K562 (cell line): ENCODE data around the gene BNIP5. TPM values are rescaled to one million over a fixed set of nuclear protein-coding genes. Genes with fewer than 3 reads are reported as not detected.
A peak's percentile ranks its signal among the peaks of the same experiment; 100 is the strongest.

Experiments used
- ATAC-seq: fragments of 200-7000 bp; cut with Tn5 transposase; 3 replicates; pipeline ENCODE4 v1.9.1; 2020; ENCODE audit warnings: moderate library complexity
- BruUV-seq: library from RNA; stranded (reverse); fragments of 400-500 nt; replicated peaks from 2 replicates; lab custom pipeline; 2021; lab: Mats Ljungman, UMichigan
- CTCF ChIA-PET: fragments of 300-600 bp; formaldehyde crosslinking; extraction: SDS; loops from one replicate; lab custom pipeline; 2021; ENCODE audit warnings: low intra/inter-chr PET ratio; lab: Yijun Ruan, JAX
- POLR2A ChIA-PET: fragments of 300-600, 350-650 bp; sonication (Branson Sonifier 250); formaldehyde crosslinking; extraction: SDS; loops from one replicate; lab custom pipeline; 2021; ENCODE audit warnings: antibody characterized with exemption, inconsistent platforms; lab: Yijun Ruan, JAX
- DNase-seq, 4 experiments: peaks; one replicate each; pipeline versions ENCODE4 v3.0.0 to v3.0.0-alpha.2; 2011 to 2018; ENCODE audit warnings: low spot score in 3 of 4, mixed read lengths in 3 of 4; ENCODE audit errors: extremely low read depth in 1 of 4
- FAIRE-seq: peaks from 2 replicates; lab custom pipeline; 2011; peaks lifted over from hg19 to GRCh38; lab: Jason Lieb, UNC
- H2AFZ ChIP-seq: 2 replicates; pipeline ENCODE4 v1.6.0; 2011; ENCODE audit warnings: low read depth, low read length, control low read depth, inconsistent platforms
- H3K27ac ChIP-seq: fragments of 200-600 bp; 3 replicates; pipeline ENCODE4 v1.8.0; 2011; ENCODE audit warnings: low read depth, mild to moderate bottlenecking, control low read depth, inconsistent platforms, low read length, moderate library complexity, mixed read lengths; ENCODE audit errors: extremely low read depth
- H3K27me3 ChIP-seq, 2 experiments: fragments of 300-600 bp in 1 of 2; 2 replicates in 1 of 2; 3 replicates in 1 of 2; pipeline versions ENCODE4 v1.6.0 to v1.8.0; 2011; ENCODE audit warnings: inconsistent platforms in 2 of 2, low read length in 2 of 2, mild to moderate bottlenecking in 1 of 2, mixed read lengths in 1 of 2, moderate library complexity in 1 of 2; ENCODE audit not compliant: control insufficient read depth in 2 of 2, insufficient read depth in 2 of 2
- H3K36me3 ChIP-seq: fragments of 300-600 bp; 3 replicates; pipeline ENCODE4 v1.8.0; 2011; ENCODE audit warnings: mild to moderate bottlenecking, low read length, inconsistent platforms; ENCODE audit not compliant: control insufficient read depth, insufficient read depth
- H3K4me1 ChIP-seq, 2 experiments: fragments of 200-600 bp in 1 of 2; replicated peaks in 1 of 2; 2 replicates in 1 of 2; 3 replicates in 1 of 2; pipeline versions ENCODE4 v1.5.1 to v1.8.0; 2011; ENCODE audit warnings: inconsistent platforms in 2 of 2, low read length in 2 of 2, mild to moderate bottlenecking in 1 of 2, mixed read lengths in 1 of 2, moderate library complexity in 1 of 2; ENCODE audit not compliant: control insufficient read depth in 2 of 2, insufficient read depth in 2 of 2
- H3K4me2 ChIP-seq: 2 replicates; pipeline ENCODE4 v1.6.1; 2011; ENCODE audit warnings: low read length, control low read depth, inconsistent platforms, mixed read lengths; ENCODE audit not compliant: insufficient read depth
- H3K4me3 ChIP-seq: fragments of 200-600 bp; sonication (generic), shearing (Covaris generic); 2 replicates; pipeline ENCODE4 v1.5.1; 2016; ENCODE audit warnings: control low read depth, inconsistent platforms
- H3K79me2 ChIP-seq: fragments of 200-600 bp; 3 replicates; pipeline ENCODE4 v1.8.0; 2011; ENCODE audit warnings: low read length, inconsistent platforms; ENCODE audit not compliant: control insufficient read depth, insufficient read depth
- H3K9ac ChIP-seq, 2 experiments: 2 replicates each; pipeline versions ENCODE4 v1.6.0 to v1.6.1; 2011; ENCODE audit warnings: low read depth in 2 of 2, low read length in 2 of 2, control low read depth in 1 of 2, inconsistent platforms in 1 of 2, mild to moderate bottlenecking in 1 of 2, mixed read lengths in 1 of 2; ENCODE audit not compliant: insufficient read depth in 1 of 2
- H3K9me1 ChIP-seq: one replicate; pipeline ENCODE4 v1.6.0; 2011; ENCODE audit warnings: inconsistent platforms, mild to moderate bottlenecking, low read length, moderate library complexity; ENCODE audit not compliant: control insufficient read depth, insufficient read depth
- H3K9me3 ChIP-seq: replicated peaks from 2 replicates; pipeline ENCODE4 v1.5.1; 2011; ENCODE audit warnings: low read depth, low read length, inconsistent platforms; ENCODE audit not compliant: control insufficient read depth, insufficient read depth
- H4K20me1 ChIP-seq: replicated peaks from 2 replicates; pipeline ENCODE4 v1.6.1; 2011; ENCODE audit warnings: low read length, inconsistent platforms, mixed read lengths; ENCODE audit not compliant: control insufficient read depth, insufficient read depth
- BACH1 ChIP-seq: fragments of 200-800 bp; sonication (Bioruptor generic); IDR thresholded peaks from 2 replicates; pipeline ENCODE4 v1.6.1; 2016; ENCODE audit warnings: missing genetic modification characterization, missing compliant biosample characterization
- E2F1 ChIP-seq: sonication (generic); formaldehyde crosslinking; IDR thresholded peaks from 2 replicates; pipeline ENCODE4 v1.8.1; 2023; ENCODE audit warnings: mild to moderate bottlenecking, missing genetic modification reagents, moderate library complexity
- IRF2 ChIP-seq: sonication (generic); formaldehyde crosslinking; IDR thresholded peaks from 2 replicates; pipeline ENCODE4 v1.8.1; 2022; ENCODE audit warnings: mild to moderate bottlenecking, missing genetic modification reagents
- KDM1A ChIP-seq, 2 experiments: fragments of 450-650 bp; IDR thresholded peaks; 2 replicates each; pipeline ENCODE4 v1.6.1; 2016; ENCODE audit warnings: mild to moderate bottlenecking in 2 of 2
- NCOR1 ChIP-seq: fragments of 450-650 bp; IDR thresholded peaks from 2 replicates; pipeline ENCODE4 v1.6.1; 2016; ENCODE audit warnings: mild to moderate bottlenecking, moderate library complexity
- SETDB1 ChIP-seq: IDR thresholded peaks from one replicate; pipeline ENCODE4 v1.6.1; 2012; ENCODE audit warnings: low read length, control low read depth, inconsistent platforms
- SMC3 ChIP-seq: conservative IDR thresholded peaks from 2 replicates; pipeline ENCODE4 v1.6.1; 2011; ENCODE audit warnings: low read depth, low read length, improper control_type of control experiment; ENCODE audit not compliant: insufficient read depth
- UBTF ChIP-seq, 2 experiments: IDR thresholded peaks; 2 replicates each; pipeline ENCODE4 v1.6.1; 2012; ENCODE audit warnings: improper control_type of control experiment in 2 of 2, low read depth in 2 of 2, low read length in 2 of 2, borderline replicate concordance in 1 of 2
- ZBTB5 ChIP-seq: fragments of 450-650 bp; IDR thresholded peaks from 2 replicates; pipeline ENCODE4 v1.6.1; 2017; ENCODE audit warnings: antibody characterized with exemption
- ZFP1 ChIP-seq: fragments of 450-650 bp; formaldehyde crosslinking; IDR thresholded peaks from 2 replicates; pipeline ENCODE4 v1.4.0; 2020; ENCODE audit warnings: mild to moderate bottlenecking, mixed read lengths
- ZNF41 ChIP-seq: fragments of 250-450 bp; sonication (Bioruptor Pico); conservative IDR thresholded peaks from 2 replicates; pipeline ENCODE4 v1.4.0; 2020; ENCODE audit warnings: mild to moderate bottlenecking
- ZNF639 ChIP-seq, 2 experiments: fragments of 200-800 bp in 1 of 2; sonication (Bioruptor generic) in 1 of 2; sonication (generic) in 1 of 2; formaldehyde crosslinking in 1 of 2; IDR thresholded peaks in 1 of 2; conservative IDR thresholded peaks in 1 of 2; 2 replicates each; pipeline versions ENCODE4 v1.5.0 to v1.6.1; 2016 to 2020; ENCODE audit warnings: missing compliant biosample characterization in 1 of 2, missing genetic modification characterization in 1 of 2, missing genetic modification reagents in 1 of 2
- WGBS: fragments of 100-300 bp; shearing (Covaris generic); methylation state at CpG from one replicate; pipeline ENCODE4 v1.1.6; 2016; ENCODE audit warnings: low coverage, mixed read lengths; ENCODE audit not compliant: insufficient coverage; ENCODE audit errors: missing lambda C conversion rate; 5-methylcytosine and 5-hydroxymethylcytosine counted together
- in situ Hi-C: fragments of 300-500 bp; cut with MboI; formaldehyde crosslinking; loops from 4 replicates; pipeline ENCODE4 v1.15.0; 2018; ENCODE audit warnings: inconsistent platforms, mixed read lengths
- intact Hi-C: fragments of 100-400 bp; cut with micrococcal nuclease; formaldehyde crosslinking; loops from 2 replicates; pipeline ENCODE4 v1.14.2; 2022
- polyA plus RNA-seq, 8 experiments: library from polyadenylated mRNA; depleted of rRNA in 4 of 8; stranded (reverse) in 5 of 8; unstranded in 3 of 8; fragments of >200 nt; fragmentation: Nextera tagmentation in 2 of 8; fragmentation: Illumina TruSeq in 1 of 8; extraction: Ambion mirVana in 2 of 8; extraction: Trizol in 1 of 8; gene quantifications; 2 replicates each; pipeline versions ENCODE4 v1.2.1 to v1.2.3, GENCODE V29; 2011 to 2014; ENCODE audit warnings: inconsistent platforms in 1 of 8, missing spikeins in 1 of 8
- total RNA-seq, 7 experiments: library from RNA; depleted of rRNA in 6 of 7; stranded (reverse); fragments of >200 nt in 6 of 7; fragmentation: Illumina TruSeq in 2 of 7; extraction: Trizol in 2 of 7; gene quantifications; 2 replicates each; pipeline versions ENCODE4 v1.2.1 to v1.2.3, GENCODE V29; 2011 to 2021; ENCODE audit warnings: low replicate concordance in 1 of 7

Gene BNIP5
- total and polyA plus RNA-seq, 9 of the 15 experiments (the other 6 are each of a cell fraction or from before 2014, with no cell fraction given), result not detected

- H3K4me1 ChIP-seq, result peaks cover 14 to 17% of the 10 kb centered on the region in 2 experiments
- peak; percentile 78 for FAIRE-seq
- TF ChIP-seq SMC3, result no peak
- TF ChIP-seq ZBTB5, result no peak
- TF ChIP-seq ZNF639 (CRISPR knock-in tag; conservative IDR thresholded peaks at IDR 0.05 in 1 of 2, IDR thresholded peaks at IDR 0.05 in 1 of 2), result 0 out of 4 replicates have a peak, but pooled peaks of 1 of the 2 experiments have one; percentile 9
- no peak for TF ChIP-seq UBTF (IDR thresholded peaks at IDR 0.05; ENCODE audit: borderline replicate concordance in 1 of 2, low read depth in 2 of 2, low read length in 2 of 2)
- no peak for TF ChIP-seq NCOR1
- TF ChIP-seq ZFP1, result no peak
- peak; percentile 84 for TF ChIP-seq BACH1 (tag)
- TF ChIP-seq E2F1 (CRISPR knock-in tag), result no peak
- TF ChIP-seq SETDB1, result no peak
- TF ChIP-seq ZNF41, result no peak
- TF ChIP-seq KDM1A (IDR thresholded peaks at IDR 0.05), result peak in 1 of 2 experiments; percentile 29; a peak in 1 of 4 replicates
- TF ChIP-seq IRF2, result no peak
Measured at GRCh38 chr6:36290668-36291620, 45.7 kb downstream of the BNIP5 start.

More at GRCh38 chr6:36290668-36291620, 45.7 kb downstream of the BNIP5 start:
- in situ Hi-C loops (no loop called here), intact Hi-C loops (no loop called here)
- ChIA-PET CTCF (no interaction called here), POLR2A (interaction anchor here (0.6 to 1.3 kb wide), 8 partner anchors 9 to 258 kb away, joined by 3 to 4 read pairs (median 3); partner anchors contain the start of gene PNPLA1)
- DNase-seq (peak; percentile 47 to 54 (median 51)), ATAC-seq (peak; percentile 77)
- Histone ChIP-seq H3K4me3 (no peak overlapping the region), H3K79me2 (no peaks in the 10 kb centered on the region), H3K4me2 (peak overlapping the region; percentile 63), H2AFZ (peak overlapping the region; percentile 64; the same call in 1 of the 2 replicates), H3K9me3 (no peaks in the 10 kb centered on the region), H3K27ac (no peak overlapping the region; the same call in 2 of the 3 replicates), H3K9me1 (no peaks in the 10 kb centered on the region), H3K36me3 (no peaks in the 10 kb centered on the region), H3K27me3 (peaks cover 9 to 49% of the 10 kb centered on the region in 2 experiments), H3K9ac (no peak overlapping the region), H4K20me1 (no peaks in the 10 kb centered on the region; the same call in 1 of the 2 replicates)
- WGBS, result 12% methylated on average over 20 of the region's 23 CpGs
- no TSS peak for BruUV-seq
